Measurements from ENCODE around the gene TMPRSS12. TPM values are rescaled to one million over a fixed set of nuclear protein-coding genes. Genes with fewer than 3 reads are reported as not detected.
"Not testable (repeated sequence)": the region's sequence is repeated elsewhere in the genome, so short reads cannot be mapped to it uniquely, and the experiment has no call there.

Gene TMPRSS12
- total RNA-seq, 6 experiments from 2014 or later, result not detected

DNA sequence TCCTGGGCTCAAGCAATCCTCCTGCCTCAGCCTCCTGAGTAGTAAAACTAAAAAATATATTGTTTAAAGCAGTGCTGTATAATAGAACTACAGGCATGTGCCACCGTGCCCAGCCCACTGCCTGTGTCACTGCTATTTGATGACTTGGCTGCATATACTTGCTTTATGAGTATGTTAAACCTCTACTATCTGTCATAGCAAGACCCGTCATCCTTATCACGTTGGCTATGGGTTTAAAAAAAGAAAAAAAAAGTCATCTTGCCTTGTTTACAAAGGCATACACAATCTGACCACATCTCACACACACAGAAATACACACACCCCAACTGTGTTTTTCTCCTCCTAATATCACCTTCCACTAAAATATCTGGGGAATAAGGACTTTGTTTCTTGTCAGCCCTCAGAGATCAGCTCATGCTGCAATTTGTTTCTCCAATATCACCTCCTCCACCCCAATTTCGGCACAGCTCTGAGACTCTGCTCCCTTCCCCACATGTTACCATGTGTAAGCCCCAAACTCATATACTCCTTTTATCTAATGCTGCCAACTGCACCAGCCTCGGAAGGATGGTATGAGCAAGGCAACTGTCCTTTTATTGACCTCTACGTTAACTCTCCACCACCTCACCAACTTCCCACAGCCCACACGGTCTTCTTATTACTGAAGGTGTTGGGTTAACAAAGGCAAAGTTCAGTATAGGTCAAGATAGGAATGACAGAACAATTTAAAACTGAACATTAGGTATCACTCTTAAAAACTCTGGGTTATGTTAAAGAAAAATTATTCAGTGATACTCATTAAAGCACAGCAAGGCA is 802 bp upstream of the TMPRSS12 start:
- DNase-seq (no peak), ATAC-seq (no peak)
- intact Hi-C loops (cut with DNase I), result loop anchor here in 1 of 2 donors (10.0 kb wide), 1 partner anchor 73 kb away; no protein-coding TSS in a partner anchor
- WGBS (ENCODE audit: insufficient coverage, low coverage, low lambda C conversion rate, missing lambda C conversion rate), result 47% methylated on average over 7 of the region's 7 CpGs
- H3K36me3 ChIP-seq, result no peaks in the 10 kb centered on the region
- H3K27ac ChIP-seq, result no peak overlapping the region
- H3K9me3 ChIP-seq, result no peaks in the 10 kb centered on the region
- no peak overlapping the region for H3K4me3 ChIP-seq
- H3K4me1 ChIP-seq, result no peaks in the 10 kb centered on the region
- no peaks in the 10 kb centered on the region for H3K27me3 ChIP-seq
- no peak for TF ChIP-seq POLR2A (IDR thresholded peaks at IDR 0.05)
- TF ChIP-seq, protein P1, sequence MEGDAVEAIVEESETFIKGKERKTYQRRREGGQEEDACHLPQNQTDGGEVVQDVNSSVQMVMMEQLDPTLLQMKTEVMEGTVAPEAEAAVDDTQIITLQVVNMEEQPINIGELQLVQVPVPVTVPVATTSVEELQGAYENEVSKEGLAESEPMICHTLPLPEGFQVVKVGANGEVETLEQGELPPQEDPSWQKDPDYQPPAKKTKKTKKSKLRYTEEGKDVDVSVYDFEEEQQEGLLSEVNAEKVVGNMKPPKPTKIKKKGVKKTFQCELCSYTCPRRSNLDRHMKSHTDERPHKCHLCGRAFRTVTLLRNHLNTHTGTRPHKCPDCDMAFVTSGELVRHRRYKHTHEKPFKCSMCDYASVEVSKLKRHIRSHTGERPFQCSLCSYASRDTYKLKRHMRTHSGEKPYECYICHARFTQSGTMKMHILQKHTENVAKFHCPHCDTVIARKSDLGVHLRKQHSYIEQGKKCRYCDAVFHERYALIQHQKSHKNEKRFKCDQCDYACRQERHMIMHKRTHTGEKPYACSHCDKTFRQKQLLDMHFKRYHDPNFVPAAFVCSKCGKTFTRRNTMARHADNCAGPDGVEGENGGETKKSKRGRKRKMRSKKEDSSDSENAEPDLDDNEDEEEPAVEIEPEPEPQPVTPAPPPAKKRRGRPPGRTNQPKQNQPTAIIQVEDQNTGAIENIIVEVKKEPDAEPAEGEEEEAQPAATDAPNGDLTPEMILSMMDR (IDR thresholded peaks at IDR 0.05), result no peak

GRCh38 chr12:50845021-50845647 is 2.4 kb downstream of the TMPRSS12 start:
- Histone ChIP-seq H3K4me3 (no peak overlapping the region), H3K9me3 (no peaks in the 10 kb centered on the region), H3K36me3 (no peaks in the 10 kb centered on the region), H3K27me3 (no peaks in the 10 kb centered on the region), H3K4me1 (no peaks in the 10 kb centered on the region), H3K27ac (no peak overlapping the region)
- intact Hi-C loops (cut with DNase I), result loop anchor here in 1 of 2 donors (10.0 kb wide), 1 partner anchor 70 kb away; no protein-coding TSS in a partner anchor
- DNase-seq (no peak), ATAC-seq (no peak)
- TF ChIP-seq, protein P1 (IDR thresholded peaks at IDR 0.05), result no peak
- no peak for TF ChIP-seq POLR2A (IDR thresholded peaks at IDR 0.05)

DNA sequence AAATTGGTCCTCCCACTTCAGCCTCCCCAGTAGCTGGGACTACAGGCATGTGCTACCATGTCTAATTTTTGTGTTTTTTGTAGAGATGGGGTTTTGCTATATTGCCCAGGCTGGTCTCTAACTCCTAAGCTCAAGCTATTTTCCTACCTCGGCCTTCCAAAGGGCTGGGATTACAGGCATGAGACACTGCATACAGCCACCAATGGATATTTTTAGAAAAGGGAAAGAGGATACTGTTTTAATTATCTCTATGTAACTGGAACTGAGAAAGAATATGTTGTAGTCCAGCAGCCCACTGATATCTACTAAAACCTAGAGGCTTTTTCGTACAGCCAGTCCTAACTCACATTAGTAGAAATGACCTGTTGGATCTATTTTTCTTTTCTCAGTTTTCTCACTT is 6.2 kb downstream of the TMPRSS12 start:
- TF ChIP-seq, protein P1 (IDR thresholded peaks at IDR 0.05), result no peak
- TF ChIP-seq POLR2A (IDR thresholded peaks at IDR 0.05), result no peak
- intact Hi-C loops (cut with DNase I), result loop anchor here in 1 of 2 donors (10.0 kb wide), 1 partner anchor 66 kb away; no protein-coding TSS in a partner anchor
- H3K27me3 ChIP-seq, result no peaks in the 10 kb centered on the region
- no peak for DNase-seq
- no peaks in the 10 kb centered on the region for H3K9me3 ChIP-seq
- no peak for ATAC-seq
- WGBS (ENCODE audit: insufficient coverage, low coverage, low lambda C conversion rate, missing lambda C conversion rate), result 62% methylated on average over 2 of the region's 2 CpGs
- H3K27ac ChIP-seq, result no peak overlapping the region
- no peaks in the 10 kb centered on the region for H3K4me1 ChIP-seq
- H3K36me3 ChIP-seq, result no peaks in the 10 kb centered on the region
- H3K4me3 ChIP-seq, result no peak overlapping the region

- H3K27me3 ChIP-seq; ATAC-seq; DNase-seq; H3K36me3 ChIP-seq; H3K27ac ChIP-seq; H3K4me3 ChIP-seq; intact Hi-C loops (cut with DNase I); H3K4me1 ChIP-seq; H3K9me3 ChIP-seq: not testable (repeated sequence)
- WGBS (ENCODE audit: insufficient coverage, low coverage, low lambda C conversion rate, missing lambda C conversion rate), result 100% methylated on average over 1 of the region's 1 CpG
These were observed 12.5 kb downstream of the TMPRSS12 start for GRCh38 chr12:50855218-50855617.

GRCh38 chr12:50855679-50856078 is 13.0 kb downstream of the TMPRSS12 start:
- DNase-seq; H3K9me3 ChIP-seq; H3K27me3 ChIP-seq; H3K4me1 ChIP-seq; H3K36me3 ChIP-seq; ATAC-seq; H3K27ac ChIP-seq; intact Hi-C loops (cut with DNase I); H3K4me3 ChIP-seq: not testable (repeated sequence)
- WGBS (ENCODE audit: insufficient coverage, low coverage, low lambda C conversion rate, missing lambda C conversion rate), result 83% methylated on average over 2 of the region's 2 CpGs
